ENCODE results near the gene DLX2.

DLX2 gene

GRCh38 chr2:172107690-172108586, 5.2 kb upstream of the DLX2 start:
- no peak for DNase-seq (ENCODE audit: low read depth, low spot score)

- DNase-seq (ENCODE audit: low read depth, low spot score): peak; percentile 68
Measured at GRCh38 chr2:172106108-172106961, 3.6 kb upstream of the DLX2 start.

GRCh38 chr2:172105471-172106107, 2.9 kb upstream of the DLX2 start:
- peak; percentile 10 for DNase-seq (ENCODE audit: low read depth, low spot score)

- DNase-seq (ENCODE audit: low read depth, low spot score): peak; percentile 94
Measured at GRCh38 chr2:172103471-172104272, 972 bp upstream of the DLX2 start.

GRCh38 chr2:172101821-172102390, 794 bp downstream of the DLX2 start:
- no peak for DNase-seq (ENCODE audit: low read depth, low spot score)

- DNase-seq (ENCODE audit: low read depth, low spot score): no peak
Measured at GRCh38 chr2:172100935-172101820, 1.5 kb downstream of the DLX2 start.

- DNase-seq (ENCODE audit: low read depth, low spot score): no peak
Measured at GRCh38 chr2:172100080-172100934, 2.4 kb downstream of the DLX2 start.

- no peak for DNase-seq (ENCODE audit: low read depth, low spot score)
Measured at GRCh38 chr2:172099472-172100079, 3.1 kb downstream of the DLX2 start.

- peak; percentile 87 for DNase-seq (ENCODE audit: low read depth, low spot score)
Measured at GRCh38 chr2:172098650-172099471, 3.8 kb downstream of the DLX2 start.

GRCh38 chr2:172098287-172098649, 4.4 kb downstream of the DLX2 start:
- no peak for DNase-seq (ENCODE audit: low read depth, low spot score)

GRCh38 chr2:172097557-172098131, 5.1 kb downstream of the DLX2 start:
- DNase-seq (ENCODE audit: low read depth, low spot score): no peak

GRCh38 chr2:172096626-172097547, 5.8 kb downstream of the DLX2 start:
- peak; percentile 75 for DNase-seq (ENCODE audit: low read depth, low spot score)

- peak; percentile 43 for DNase-seq (ENCODE audit: low read depth, low spot score)
Measured at GRCh38 chr2:172095905-172096625, 6.6 kb downstream of the DLX2 start.

- peak; percentile 88 for DNase-seq (ENCODE audit: low read depth, low spot score)
Measured at GRCh38 chr2:172095146-172095904, 7.4 kb downstream of the DLX2 start.

All from astrocyte of the hippocampus (primary cell).